Heart left ventricle (tissue), 16 donors: ENCODE results near the gene AHRR. TPM values are rescaled to one million over a fixed set of nuclear protein-coding genes. Genes with fewer than 3 reads are reported as not detected.
A peak's percentile ranks its signal among the peaks of the same experiment; 100 is the strongest.

Experiments
- ATAC-seq, 4 donors: fragments of 200-7000 bp; cut with Tn5 transposase; one replicate each; pipeline ENCODE4 v1.9.1; 2020 to 2022; ENCODE audit warnings: moderate library complexity in 4 of 4, mild to moderate bottlenecking in 3 of 4, moderate number of reproducible peaks in 1 of 4
- DNase-seq, 5 donors: peaks; one replicate each; pipeline ENCODE4 v3.0.0-alpha.2; 2020
- H3K27ac ChIP-seq, 12 donors: fragments of 200-600 bp; sonication (generic) in 4 of 12; one replicate each; pipeline versions ENCODE4 v1.5.0 to v1.8.0; 2016 to 2022; ENCODE audit warnings: mild to moderate bottlenecking in 2 of 12
- H3K27me3 ChIP-seq, 9 donors: fragments of 200-600 bp; sonication (generic) in 2 of 9; one replicate each; pipeline versions ENCODE4 v1.5.1 to v1.8.0; 2016 to 2022; ENCODE audit warnings: mild to moderate bottlenecking in 3 of 9
- H3K36me3 ChIP-seq, 9 donors: fragments of 200-600 bp; sonication (generic) in 2 of 9; one replicate each; pipeline versions ENCODE4 v1.5.0 to v1.8.0; 2018 to 2022; ENCODE audit warnings: mild to moderate bottlenecking in 2 of 9
- H3K4me1 ChIP-seq, 12 donors: fragments of 200-600 bp; sonication (generic) in 4 of 12; one replicate each; pipeline versions ENCODE4 v1.5.0 to v1.8.0; 2016 to 2022; ENCODE audit warnings: mild to moderate bottlenecking in 3 of 12
- H3K4me3 ChIP-seq, 12 donors: fragments of 200-600 bp; sonication (generic) in 4 of 12; one replicate each; pipeline versions ENCODE4 v1.5.0 to v1.8.0; 2017 to 2022; ENCODE audit warnings: mild to moderate bottlenecking in 9 of 12, moderate library complexity in 4 of 12
- H3K9me3 ChIP-seq, 12 donors: fragments of 200-600 bp; sonication (generic) in 4 of 12; one replicate each; pipeline versions ENCODE4 v1.5.0 to v1.8.0; 2016 to 2022; ENCODE audit warnings: mild to moderate bottlenecking in 1 of 12
- POLR2A ChIP-seq, 2 donors: fragments of 450-650 bp; IDR thresholded peaks; one replicate each; pipeline ENCODE4 v1.6.1; 2017; ENCODE audit warnings: antibody characterized with exemption in 2 of 2, mild to moderate bottlenecking in 2 of 2, moderate library complexity in 2 of 2
- WGBS, 4 donors: extraction: QIAGEN DNeasy Blood & Tissue Kit in 2 of 4; methylation state at CpG; one replicate each; pipeline versions ENCODE4 v1.1.5 to v1.1.7; 2013 to 2018; 5-methylcytosine and 5-hydroxymethylcytosine counted together
- intact Hi-C, 10 donors: fragments of 100-400 bp; cut with DNase I; formaldehyde crosslinking; loops; one replicate each; pipeline versions ENCODE4 v1.11.1 to v1.14.2; 2022
- polyA plus RNA-seq, 2 donors: library from polyadenylated mRNA; stranded (reverse); fragments of 200-250 nt; gene quantifications; one replicate each; pipeline ENCODE4 v1.2.3, GENCODE V29; 2013
- total RNA-seq, 9 donors: library from RNA; depleted of rRNA in 2 of 9; stranded (reverse); fragments of >200 nt in 2 of 9; fragmentation: NEBNext Ultra II Directional in 3 of 9; extraction: Animal tissue kit (Norgen Biotek cat#: 25700) in 3 of 9; gene quantifications; one replicate each; pipeline versions ENCODE4 v1.1.0 to v1.2.4, GENCODE V29; 2016 to 2023
- TF ChIP-seq, protein P1 (sequence below), 12 donors: fragments of 200-600 bp; sonication (generic) in 4 of 12; IDR thresholded peaks; one replicate each; pipeline versions ENCODE4 v1.5.0 to v1.8.0; 2018 to 2022; ENCODE audit warnings: antibody characterized with exemption in 12 of 12, mild to moderate bottlenecking in 5 of 12
- donor health status: ischemic (EF 13 %, LVEDD 7.1; RV severe dilation, severe dysfunction).
- donor health status: healthy with polysubstance abuse.
- donor health status: DM: no; HTN: yes; CAD: no.
- donor health status: DM: no; HTN: no; CAD: no.
- donor health status: ischemic (EF 25% LVEDD 6.9; RV normal size, moderate dysfunction).
- donor health status: ischemic (EF 25% LVEDD 5.7; RV mildly dilated, moderate dysfunction).
- donor health status: healthy.
- donor health status: DM: yes; HTN: yes; CAD: no.
- donor health status: ischemic (EF 35%, LVEDD 5.7; RV mildly dilated, moderate dysfunction).
- donor health status: nonischemic (EF 11% LVEDD 7.7; RV severe dilation, severe dysfunction).
- donor health status: DM: yes; HTN: yes; CAD: no.
- donor health status: PGD.
- donor health status: ischemic (EF 29% LVEDD 5.4; RV normal size, mild dysfunction).
- donor health status: nonischemic (EF 23%, LVEDD 6.1; RV moderate dilation, normal function).

Gene AHRR
- total and polyA plus RNA-seq, 11 donors, result 0.11 to 0.69 (median 0.26) TPM; not detected in 2

DNA sequence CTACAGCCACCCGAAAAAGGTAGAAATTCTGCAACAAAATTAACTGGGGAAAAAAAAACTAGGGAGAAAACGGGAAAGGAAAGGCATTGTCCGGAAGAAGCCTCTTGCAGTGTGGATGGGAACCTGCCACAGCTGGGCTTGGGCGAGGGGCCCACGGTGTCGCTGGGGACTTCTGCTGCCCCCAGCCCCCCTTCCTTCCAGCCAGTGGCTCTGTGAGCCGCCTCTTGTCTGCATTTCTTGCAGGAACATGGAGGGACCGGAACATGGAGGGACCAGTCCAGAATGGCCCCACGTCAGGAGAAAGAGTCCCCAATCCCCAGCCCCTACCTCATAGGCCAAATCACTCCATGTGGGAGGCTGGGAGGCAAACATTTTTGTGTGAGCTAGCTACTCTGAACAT is 84.5 kb downstream of the AHRR start:
- WGBS, 4 donors, result 75 to 90% (median 82%) methylated on average over 9 of the region's 9 CpGs

GRCh38 chr5:407051-407450 is 85.5 kb downstream of the AHRR start:
- Histone ChIP-seq H3K4me3 (no peak overlapping the region), H3K27me3 (peaks cover 0 to 9% (median 0%) of the 10 kb centered on the region in 9 donors), H3K36me3 (no peaks in the 10 kb centered on the region), H3K4me1 (no peaks in the 10 kb centered on the region), H3K9me3 (no peaks in the 10 kb centered on the region), H3K27ac (no peak overlapping the region)
- DNase-seq, result no peak
- no peak for ATAC-seq
- 77 to 79% (median 78%) methylated on average over 6 of the region's 6 CpGs for WGBS, 4 donors
- TF ChIP-seq POLR2A (IDR thresholded peaks at IDR 0.05), result no peak
- TF ChIP-seq, protein P1, sequence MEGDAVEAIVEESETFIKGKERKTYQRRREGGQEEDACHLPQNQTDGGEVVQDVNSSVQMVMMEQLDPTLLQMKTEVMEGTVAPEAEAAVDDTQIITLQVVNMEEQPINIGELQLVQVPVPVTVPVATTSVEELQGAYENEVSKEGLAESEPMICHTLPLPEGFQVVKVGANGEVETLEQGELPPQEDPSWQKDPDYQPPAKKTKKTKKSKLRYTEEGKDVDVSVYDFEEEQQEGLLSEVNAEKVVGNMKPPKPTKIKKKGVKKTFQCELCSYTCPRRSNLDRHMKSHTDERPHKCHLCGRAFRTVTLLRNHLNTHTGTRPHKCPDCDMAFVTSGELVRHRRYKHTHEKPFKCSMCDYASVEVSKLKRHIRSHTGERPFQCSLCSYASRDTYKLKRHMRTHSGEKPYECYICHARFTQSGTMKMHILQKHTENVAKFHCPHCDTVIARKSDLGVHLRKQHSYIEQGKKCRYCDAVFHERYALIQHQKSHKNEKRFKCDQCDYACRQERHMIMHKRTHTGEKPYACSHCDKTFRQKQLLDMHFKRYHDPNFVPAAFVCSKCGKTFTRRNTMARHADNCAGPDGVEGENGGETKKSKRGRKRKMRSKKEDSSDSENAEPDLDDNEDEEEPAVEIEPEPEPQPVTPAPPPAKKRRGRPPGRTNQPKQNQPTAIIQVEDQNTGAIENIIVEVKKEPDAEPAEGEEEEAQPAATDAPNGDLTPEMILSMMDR (IDR thresholded peaks at IDR 0.05), result no peak
- intact Hi-C loops, result no loop called here

More for the DNA sequence above, 84.5 kb downstream of the AHRR start:
- H3K27ac ChIP-seq, result no peak overlapping the region
- ATAC-seq, result no peak
- DNase-seq, result no peak
- no peak overlapping the region for H3K4me3 ChIP-seq
- H3K9me3 ChIP-seq, result no peaks in the 10 kb centered on the region
- intact Hi-C loops, result no loop called here
- TF ChIP-seq, protein P1 (IDR thresholded peaks at IDR 0.05), result no peak
- no peak for TF ChIP-seq POLR2A (IDR thresholded peaks at IDR 0.05)
- no peaks in the 10 kb centered on the region for H3K36me3 ChIP-seq
- H3K27me3 ChIP-seq, result peaks cover 0 to 7% (median 0%) of the 10 kb centered on the region in 9 donors
- H3K4me1 ChIP-seq, result no peaks in the 10 kb centered on the region

GRCh38 chr5:407801-408268 is 86.3 kb downstream of the AHRR start:
- H3K9me3 ChIP-seq, result no peaks in the 10 kb centered on the region
- TF ChIP-seq POLR2A (IDR thresholded peaks at IDR 0.05), result no peak
- TF ChIP-seq, protein P1 (IDR thresholded peaks at IDR 0.05), result no peak

GRCh38 chr5:410911-411517 is 89.5 kb downstream of the AHRR start:
- no peaks in the 10 kb centered on the region for H3K9me3 ChIP-seq
- intact Hi-C loops, result no loop called here
- peaks cover 0 to 6% (median 0%) of the 10 kb centered on the region in 12 donors for H3K4me1 ChIP-seq
- H3K36me3 ChIP-seq, result no peaks in the 10 kb centered on the region
- peaks cover 0 to 9% (median 0%) of the 10 kb centered on the region in 9 donors for H3K27me3 ChIP-seq
- ATAC-seq (no peak), DNase-seq (no peak)
- H3K27ac ChIP-seq, result no peak overlapping the region
- WGBS, 4 donors, result 78 to 89% (median 83%) methylated on average over 2 of the region's 2 CpGs
- H3K4me3 ChIP-seq, result no peak overlapping the region
- TF ChIP-seq POLR2A (IDR thresholded peaks at IDR 0.05), result no peak

More at GRCh38 chr5:407801-408268, 86.3 kb downstream of the AHRR start:
- 69 to 82% (median 77%) methylated on average over 8 of the region's 8 CpGs for WGBS, 4 donors
- intact Hi-C loops, result no loop called here
- no peak for ATAC-seq
- Histone ChIP-seq H3K27ac (no peak overlapping the region), H3K4me3 (no peak overlapping the region), H3K36me3 (no peaks in the 10 kb centered on the region), H3K27me3 (peaks cover 0 to 9% (median 0%) of the 10 kb centered on the region in 9 donors), H3K4me1 (no peaks in the 10 kb centered on the region)
- DNase-seq, result peak in 1 of 5 donors; percentile 14
